ENCODE measurements around the gene GINS3. TPM values are rescaled to one million over a fixed set of nuclear protein-coding genes. Genes with fewer than 3 reads are reported as not detected.

GINS3 gene
- total RNA-seq, 1 experiment from 2014 or later = 22.0 TPM

GRCh38 chr16:58419241-58419990, 27.1 kb downstream of the GINS3 start:
- Histone ChIP-seq H3K9me3 (ENCODE audit: low read depth, low read length, poor library complexity, severe bottlenecking) (no peaks in the 10 kb centered on the region), H3K27me3 (replicated peaks; ENCODE audit: insufficient read depth, low read depth, low read length, poor library complexity) (no peaks in the 10 kb centered on the region), H3K4me1 (ENCODE audit: insufficient read depth, low read length, poor library complexity, severe bottlenecking) (no peaks in the 10 kb centered on the region), H3K27ac (ENCODE audit: low read depth, low read length, poor library complexity, severe bottlenecking) (no peak overlapping the region), H3K4me3 (ENCODE audit: low read depth, low read length, poor library complexity, severe bottlenecking) (no peak overlapping the region), H3K36me3 (ENCODE audit: insufficient read depth, low read length, poor library complexity, severe bottlenecking) (no peaks in the 10 kb centered on the region)
- intact Hi-C loops (cut with micrococcal nuclease; ENCODE audit: unreplicated experiment) = no loop called here
- TF ChIP-seq EZH2 (IDR thresholded peaks at IDR 0.05; ENCODE audit: borderline replicate concordance, low read depth, low read length, poor library complexity, severe bottlenecking) (no peak), CTCF (conservative IDR thresholded peaks at IDR 0.05; ENCODE audit: low read depth, low read length) (no peak)
- no peak for DNase-seq (ENCODE audit: low spot score)
- BruUV-seq (replicated peaks) = no TSS peak
- POLR2A ChIA-PET (ENCODE audit: low non-redundant PET) = no interaction called here
- CTCF ChIA-PET = no interaction called here

- no peak for DNase-seq (ENCODE audit: low spot score)
- Histone ChIP-seq H3K4me3 (ENCODE audit: low read depth, low read length, poor library complexity, severe bottlenecking) (no peak overlapping the region), H3K27me3 (replicated peaks; ENCODE audit: insufficient read depth, low read depth, low read length, poor library complexity) (no peaks in the 10 kb centered on the region), H3K36me3 (ENCODE audit: insufficient read depth, low read length, poor library complexity, severe bottlenecking) (no peaks in the 10 kb centered on the region), H3K9me3 (ENCODE audit: low read depth, low read length, poor library complexity, severe bottlenecking) (no peaks in the 10 kb centered on the region), H3K4me1 (ENCODE audit: insufficient read depth, low read length, poor library complexity, severe bottlenecking) (no peaks in the 10 kb centered on the region), H3K27ac (ENCODE audit: low read depth, low read length, poor library complexity, severe bottlenecking) (no peak overlapping the region)
- POLR2A ChIA-PET (ENCODE audit: low non-redundant PET) = no interaction called here
- no peak for TF ChIP-seq CTCF (conservative IDR thresholded peaks at IDR 0.05; ENCODE audit: low read depth, low read length)
- TF ChIP-seq EZH2 (IDR thresholded peaks at IDR 0.05; ENCODE audit: borderline replicate concordance, low read depth, low read length, poor library complexity, severe bottlenecking) = no peak
- no TSS peak for BruUV-seq (replicated peaks)
- CTCF ChIA-PET = no interaction called here
- intact Hi-C loops (cut with micrococcal nuclease; ENCODE audit: unreplicated experiment) = no loop called here
Measured at GRCh38 chr16:58421059-58421458, 28.8 kb downstream of the GINS3 start.

DNA sequence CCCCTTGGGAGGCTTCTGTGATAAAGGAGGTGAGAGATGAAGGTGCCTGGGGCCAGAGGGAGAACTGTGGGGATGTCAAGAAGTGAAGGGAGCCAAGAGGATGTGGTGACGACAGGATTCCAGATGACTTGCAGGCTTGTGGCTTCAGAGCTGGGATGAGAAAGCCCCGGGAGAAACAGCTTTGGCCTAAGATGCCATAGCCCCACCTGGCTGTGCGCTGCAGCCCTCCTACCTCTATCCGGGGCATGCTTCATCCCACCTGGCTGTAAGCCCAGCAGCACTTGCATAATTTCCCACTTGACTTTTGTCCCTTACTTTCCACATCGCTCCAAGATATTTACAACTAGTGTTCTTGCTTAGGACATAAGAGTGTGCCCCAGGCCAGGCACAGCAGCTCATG, 29.3 kb downstream of the GINS3 start:
- Histone ChIP-seq H3K36me3 (ENCODE audit: insufficient read depth, low read length, poor library complexity, severe bottlenecking) (no peaks in the 10 kb centered on the region), H3K4me3 (ENCODE audit: low read depth, low read length, poor library complexity, severe bottlenecking) (no peak overlapping the region), H3K9me3 (ENCODE audit: low read depth, low read length, poor library complexity, severe bottlenecking) (no peaks in the 10 kb centered on the region), H3K27me3 (replicated peaks; ENCODE audit: insufficient read depth, low read depth, low read length, poor library complexity) (no peaks in the 10 kb centered on the region), H3K4me1 (ENCODE audit: insufficient read depth, low read length, poor library complexity, severe bottlenecking) (no peaks in the 10 kb centered on the region), H3K27ac (ENCODE audit: low read depth, low read length, poor library complexity, severe bottlenecking) (no peak overlapping the region)
- intact Hi-C loops (cut with micrococcal nuclease; ENCODE audit: unreplicated experiment) = no loop called here
- TF ChIP-seq EZH2 (IDR thresholded peaks at IDR 0.05; ENCODE audit: borderline replicate concordance, low read depth, low read length, poor library complexity, severe bottlenecking) (no peak), CTCF (conservative IDR thresholded peaks at IDR 0.05; ENCODE audit: low read depth, low read length) (no peak)
- no peak for DNase-seq (ENCODE audit: low spot score)
- POLR2A ChIA-PET (ENCODE audit: low non-redundant PET) = no interaction called here
- CTCF ChIA-PET = no interaction called here
- BruUV-seq (replicated peaks) = no TSS peak

Measured in A673 (cell line).